Choroid plexus epithelial cell (primary cell): Measurements from ENCODE around the gene SULT1E1.

Source experiments
- DNase-seq: peaks from one replicate; pipeline ENCODE4 v3.0.0-alpha.2; 2010; ENCODE audit warnings: low read depth
- H3K4me3 ChIP-seq: 2 replicates; pipeline ENCODE4 v1.5.1; 2011; ENCODE audit warnings: low read depth, mild to moderate bottlenecking, control low read depth, low read length, moderate library complexity
- TF ChIP-seq, protein P1 (sequence below): conservative IDR thresholded peaks from 2 replicates; pipeline ENCODE4 v1.5.1; 2011; ENCODE audit warnings: low read depth, mild to moderate bottlenecking, control low read depth, inconsistent platforms, low read length, moderate library complexity

The SULT1E1 gene

DNA sequence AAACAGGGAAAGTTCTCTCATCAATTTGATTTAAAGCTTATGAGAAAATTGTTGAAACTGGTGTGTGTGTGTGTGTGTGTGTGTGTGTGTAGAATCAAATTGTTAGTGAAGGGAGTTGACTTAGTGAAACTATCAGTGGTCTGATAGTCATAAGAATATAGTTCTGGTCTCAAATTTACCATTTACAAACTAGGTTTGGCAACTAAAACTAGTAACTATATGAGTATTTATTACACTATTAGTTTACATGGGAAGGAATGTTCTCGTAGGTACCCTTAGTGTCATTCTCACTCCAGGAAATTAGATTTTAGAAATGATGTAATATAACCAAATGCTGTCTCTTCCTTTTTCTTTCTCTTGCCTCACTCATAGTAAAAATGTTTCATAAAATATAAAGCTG is 11.9 kb downstream of the SULT1E1 start:
- TF ChIP-seq, protein P1, sequence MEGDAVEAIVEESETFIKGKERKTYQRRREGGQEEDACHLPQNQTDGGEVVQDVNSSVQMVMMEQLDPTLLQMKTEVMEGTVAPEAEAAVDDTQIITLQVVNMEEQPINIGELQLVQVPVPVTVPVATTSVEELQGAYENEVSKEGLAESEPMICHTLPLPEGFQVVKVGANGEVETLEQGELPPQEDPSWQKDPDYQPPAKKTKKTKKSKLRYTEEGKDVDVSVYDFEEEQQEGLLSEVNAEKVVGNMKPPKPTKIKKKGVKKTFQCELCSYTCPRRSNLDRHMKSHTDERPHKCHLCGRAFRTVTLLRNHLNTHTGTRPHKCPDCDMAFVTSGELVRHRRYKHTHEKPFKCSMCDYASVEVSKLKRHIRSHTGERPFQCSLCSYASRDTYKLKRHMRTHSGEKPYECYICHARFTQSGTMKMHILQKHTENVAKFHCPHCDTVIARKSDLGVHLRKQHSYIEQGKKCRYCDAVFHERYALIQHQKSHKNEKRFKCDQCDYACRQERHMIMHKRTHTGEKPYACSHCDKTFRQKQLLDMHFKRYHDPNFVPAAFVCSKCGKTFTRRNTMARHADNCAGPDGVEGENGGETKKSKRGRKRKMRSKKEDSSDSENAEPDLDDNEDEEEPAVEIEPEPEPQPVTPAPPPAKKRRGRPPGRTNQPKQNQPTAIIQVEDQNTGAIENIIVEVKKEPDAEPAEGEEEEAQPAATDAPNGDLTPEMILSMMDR, result no peak
- no peak overlapping the region for H3K4me3 ChIP-seq
- no peak for DNase-seq

DNA sequence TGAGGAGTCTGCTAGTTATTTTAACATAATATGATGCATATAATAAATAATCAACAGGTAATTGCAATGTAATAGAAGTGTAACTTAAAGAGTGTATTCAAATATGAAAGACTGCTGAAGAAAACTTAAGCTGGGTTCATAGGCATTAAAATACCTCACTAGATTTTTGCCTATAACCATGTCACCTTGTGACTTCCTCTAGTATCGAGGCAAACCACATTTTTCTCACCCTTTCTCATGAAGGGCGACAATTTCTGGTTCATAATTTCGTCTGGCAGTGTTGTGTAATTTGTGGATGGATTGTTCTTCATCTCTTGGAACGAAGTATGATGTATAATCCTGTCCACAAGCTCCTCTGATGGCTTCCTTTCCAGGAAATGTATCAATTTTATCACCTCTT is 16.0 kb downstream of the SULT1E1 start:
- TF ChIP-seq, protein P1, result no peak
- H3K4me3 ChIP-seq, result no peak overlapping the region
- no peak for DNase-seq

DNA sequence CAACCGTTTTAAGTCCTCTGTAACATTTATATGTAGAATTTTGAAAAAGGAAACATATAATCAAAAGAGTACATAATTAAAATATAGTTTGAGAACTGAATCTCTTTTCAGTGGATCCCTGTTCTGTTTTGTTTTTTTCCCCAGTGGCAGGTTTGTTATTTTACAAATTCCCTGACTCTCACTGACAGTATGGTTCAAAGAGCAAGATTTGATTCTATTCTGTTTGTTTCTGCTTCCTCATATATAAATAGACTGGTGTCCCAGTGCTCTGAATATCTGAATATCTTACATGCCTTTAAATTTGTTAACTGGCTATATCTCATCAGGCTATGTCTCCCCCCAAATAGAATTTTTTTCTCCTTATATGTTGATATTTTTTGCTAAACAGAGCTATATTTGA is 16.6 kb downstream of the SULT1E1 start:
- no peak for DNase-seq
- H3K4me3 ChIP-seq, result no peak overlapping the region
- TF ChIP-seq, protein P1, result no peak

DNA sequence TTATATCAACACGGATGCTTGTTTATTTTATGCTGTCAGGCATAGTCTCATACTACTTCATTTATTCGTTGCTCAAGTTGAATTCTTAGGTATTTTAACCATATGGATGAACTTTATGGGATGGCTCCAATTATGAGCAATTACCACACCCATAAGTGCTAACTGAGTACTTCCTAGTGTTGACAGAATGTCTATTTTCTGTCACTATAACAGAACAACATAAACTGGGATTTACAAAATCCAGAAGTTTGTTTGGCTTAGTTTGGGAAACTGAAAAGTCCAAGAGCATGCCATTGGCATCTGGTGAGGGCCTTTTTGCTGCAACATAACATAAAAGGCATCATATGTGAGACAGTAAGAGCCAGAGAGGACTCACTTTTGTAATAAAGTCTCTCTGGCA is 21.0 kb downstream of the SULT1E1 start:
- DNase-seq, result no peak
- no peak overlapping the region for H3K4me3 ChIP-seq
- TF ChIP-seq, protein P1, result no peak

DNA sequence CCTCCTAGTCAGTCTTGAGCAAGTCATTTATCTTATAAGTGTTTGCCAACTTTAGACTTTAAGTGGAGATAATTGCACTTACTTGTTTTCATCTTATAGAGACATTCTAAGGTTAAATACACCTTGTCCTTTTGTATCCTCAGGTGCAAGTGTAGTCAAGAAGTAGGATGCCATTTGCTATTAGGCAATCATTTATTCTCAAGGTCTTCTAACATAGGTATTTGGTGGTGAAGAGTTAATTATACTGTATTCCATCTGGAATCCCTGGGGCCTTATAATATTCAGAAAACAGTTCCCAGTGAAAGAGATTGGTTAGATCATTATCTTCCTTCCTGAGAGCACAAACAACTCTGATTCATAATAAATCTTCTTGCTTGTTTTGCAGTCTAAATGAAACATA is 23.7 kb downstream of the SULT1E1 start:
- TF ChIP-seq, protein P1, result no peak
- no peak overlapping the region for H3K4me3 ChIP-seq
- no peak for DNase-seq

DNA sequence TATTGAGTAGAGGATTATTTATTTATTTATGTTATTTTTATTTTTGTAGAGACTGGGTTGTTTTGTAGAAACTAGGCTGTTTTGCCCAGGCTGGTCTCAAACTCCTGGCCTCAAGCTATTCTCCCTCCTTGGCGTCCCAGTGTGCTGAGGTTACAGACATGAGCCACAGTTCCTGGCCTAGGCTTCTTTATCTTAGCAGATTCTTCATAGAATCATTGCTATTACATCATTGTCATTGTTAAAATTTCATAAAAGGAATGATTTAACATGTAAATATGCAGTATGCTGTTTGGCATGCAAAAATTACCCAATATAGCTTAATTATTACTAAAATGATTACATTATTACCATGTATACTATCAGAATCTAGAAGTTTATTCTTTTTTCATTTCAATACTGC is 24.2 kb downstream of the SULT1E1 start:
- H3K4me3 ChIP-seq, result no peak overlapping the region
- TF ChIP-seq, protein P1, result no peak
- DNase-seq, result no peak

DNA sequence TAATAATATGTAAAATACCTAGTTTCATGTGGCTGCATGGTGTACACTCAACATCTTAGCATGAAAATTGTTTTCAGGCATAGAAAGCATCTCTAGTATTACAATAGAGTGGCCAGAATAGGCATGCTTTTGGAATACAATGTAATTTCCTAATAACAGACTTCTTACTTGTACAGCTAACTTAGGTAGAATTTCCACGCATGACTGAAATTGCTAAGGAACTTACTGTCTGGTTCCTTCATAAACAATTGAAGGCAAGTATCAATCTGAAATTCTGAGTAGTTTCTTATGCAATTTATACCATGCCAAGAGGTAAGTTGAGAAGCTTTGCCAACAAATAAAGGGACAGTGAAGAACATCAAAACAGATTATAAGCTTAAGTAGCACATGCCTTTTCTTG is 26.7 kb downstream of the SULT1E1 start:
- no peak overlapping the region for H3K4me3 ChIP-seq
- DNase-seq, result no peak
- TF ChIP-seq, protein P1, result no peak
